Aorta (tissue), 5 donors: Measurements from ENCODE around the gene CA14. TPM values are rescaled to one million over a fixed set of nuclear protein-coding genes. Genes with fewer than 3 reads are reported as not detected.
"Not testable (repeated sequence)": the region's sequence is repeated elsewhere in the genome, so short reads cannot be mapped to it uniquely, and the experiment has no call there.

Source experiments
- ATAC-seq: fragments of 200-7000 bp; cut with Tn5 transposase; one replicate; pipeline ENCODE4 v1.9.1; 2022; ENCODE audit warnings: moderate library complexity; ENCODE audit not compliant: low FRiP score
- DNase-seq, 2 donors: peaks; one replicate each; pipeline ENCODE4 v3.0.0-alpha.2; 2020
- H3K27ac ChIP-seq, 2 donors: one replicate each; pipeline ENCODE4 v1.5.1; 2013; ENCODE audit warnings: low read length in 2 of 2, mild to moderate bottlenecking in 2 of 2, moderate library complexity in 2 of 2, control low read depth in 1 of 2, inconsistent platforms in 1 of 2, low read depth in 1 of 2
- H3K27me3 ChIP-seq, 2 donors: one replicate each; pipeline ENCODE4 v1.6.1; 2013; ENCODE audit warnings: control low read depth in 1 of 2, low read length in 1 of 2, mild to moderate bottlenecking in 1 of 2, moderate library complexity in 1 of 2; ENCODE audit not compliant: insufficient read depth in 2 of 2, control insufficient read depth in 1 of 2
- H3K36me3 ChIP-seq, 2 donors: one replicate each; pipeline ENCODE4 v1.6.1; 2013; ENCODE audit warnings: control low read depth in 1 of 2, low read length in 1 of 2, mild to moderate bottlenecking in 1 of 2; ENCODE audit not compliant: insufficient read depth in 2 of 2, control insufficient read depth in 1 of 2
- H3K4me1 ChIP-seq, 2 donors: one replicate each; pipeline ENCODE4 v1.6.1; 2013; ENCODE audit warnings: low read length in 2 of 2, control low read depth in 1 of 2, mild to moderate bottlenecking in 1 of 2, moderate library complexity in 1 of 2; ENCODE audit not compliant: insufficient read depth in 2 of 2, control insufficient read depth in 1 of 2
- H3K4me3 ChIP-seq, 2 donors: one replicate each; pipeline ENCODE4 v1.5.1; 2013; ENCODE audit warnings: low read length in 2 of 2, control low read depth in 1 of 2, mild to moderate bottlenecking in 1 of 2
- H3K9me3 ChIP-seq: one replicate; pipeline ENCODE4 v1.6.1; 2013; ENCODE audit warnings: mild to moderate bottlenecking, low read length; ENCODE audit not compliant: control insufficient read depth
- WGBS, 2 donors: extraction: QIAGEN DNeasy Blood & Tissue Kit; methylation state at CpG; one replicate each; pipeline ENCODE4 v1.1.7; 2013; 5-methylcytosine and 5-hydroxymethylcytosine counted together
- intact Hi-C, 2 donors: fragments of 100-400 bp; cut with DNase I; formaldehyde crosslinking; loops; one replicate each; pipeline versions ENCODE4 v1.14.2 to v1.15.0; 2022
- polyA plus RNA-seq, 2 donors: library from polyadenylated mRNA; stranded (reverse); fragments of 200-250 nt; gene quantifications; one replicate each; pipeline ENCODE4 v1.2.3, GENCODE V29; 2013
- total RNA-seq, 2 donors: library from RNA; stranded (reverse); fragmentation: NEBNext Ultra II Directional; extraction: Animal tissue kit (Norgen Biotek cat#: 25700); gene quantifications; one replicate each; pipeline ENCODE4 v1.2.1, GENCODE V29; 2021
- donor health status: healthy with polysubstance abuse.
- donor health status: Bipolar disorder and iron deficiency.
- donor health status: DM: no; HTN: no; CAD: no.
- donor health status: DM: no; HTN: no; CAD: no.
- donor health status: DM: yes; HTN: yes; CAD: no.

The CA14 gene
- total and polyA plus RNA-seq, 4 donors: not detected

DNA sequence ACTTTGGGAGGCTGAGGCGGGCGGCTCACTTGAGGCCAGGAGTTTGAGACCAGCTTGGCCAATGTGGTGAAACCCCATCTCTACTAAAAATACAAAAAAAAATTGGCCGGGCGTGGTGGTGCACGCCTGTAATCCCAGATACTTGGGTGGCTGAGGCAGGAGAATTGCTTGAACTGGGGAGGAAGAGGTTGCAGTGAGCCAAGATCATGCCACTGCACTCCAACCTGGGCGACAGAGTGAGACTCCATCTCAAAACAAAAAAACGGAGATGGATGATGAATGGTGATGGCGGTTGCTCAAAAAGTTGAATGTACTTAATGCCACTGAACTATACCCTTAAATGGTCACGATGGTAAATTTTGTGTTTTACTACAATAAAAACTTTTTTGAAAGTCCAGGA, 51.0 kb downstream of the CA14 start:
- H3K27me3 ChIP-seq, H3K36me3 ChIP-seq, H3K4me1 ChIP-seq, DNase-seq, H3K27ac ChIP-seq, intact Hi-C loops, ATAC-seq, H3K9me3 ChIP-seq, H3K4me3 ChIP-seq: not testable (repeated sequence)
- 87 to 91% methylated on average over 7 to 9 of the region's 9 CpGs for WGBS, 2 donors

DNA sequence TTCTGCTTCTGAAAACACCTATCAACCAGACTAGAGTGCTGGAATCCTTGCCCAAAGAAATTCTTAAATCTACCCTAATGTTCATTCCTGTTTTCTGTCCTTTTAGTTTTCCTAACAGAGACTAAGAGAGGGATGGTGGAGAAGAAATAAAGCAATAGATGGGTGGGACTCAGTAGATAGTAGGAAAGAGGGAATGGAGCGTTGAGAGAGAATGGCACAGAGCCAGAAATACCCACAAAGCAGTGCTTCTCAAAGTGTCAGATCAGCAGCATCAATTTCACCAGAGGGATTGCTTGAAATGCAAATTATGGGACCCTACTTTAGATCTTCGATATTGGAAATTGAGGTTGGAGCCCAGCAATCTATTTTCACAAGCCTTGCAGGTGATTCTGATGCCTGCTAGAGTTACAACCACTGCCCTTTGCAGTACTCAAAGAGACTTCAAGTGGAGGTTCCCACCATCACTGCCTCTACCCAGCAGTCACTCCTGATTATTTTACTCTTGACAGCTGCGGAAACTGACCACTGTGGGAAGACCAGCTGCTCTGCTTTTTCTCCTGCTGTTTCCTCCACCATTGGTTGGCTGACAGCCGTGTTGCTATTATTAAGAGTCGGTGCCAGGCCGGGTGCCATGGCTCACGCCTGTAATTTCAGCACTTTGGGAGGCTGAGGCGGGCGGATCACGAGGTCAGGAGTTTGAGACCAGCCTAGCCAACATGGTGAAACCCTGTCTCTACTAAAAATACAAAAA, 52.4 kb downstream of the CA14 start:
- Histone ChIP-seq H3K4me1 (no peaks in the 10 kb centered on the region), H3K4me3 (no peak overlapping the region), H3K27me3 (no peaks in the 10 kb centered on the region), H3K36me3 (peaks cover 0 to 5% of the 10 kb centered on the region in 2 donors), H3K27ac (no peak overlapping the region), H3K9me3 (no peaks in the 10 kb centered on the region)
- no peak for ATAC-seq
- intact Hi-C loops: no loop called here
- 54 to 57% methylated on average over 10 of the region's 10 CpGs for WGBS, 2 donors
- peak in 1 of 2 donors; percentile 17 for DNase-seq

DNA sequence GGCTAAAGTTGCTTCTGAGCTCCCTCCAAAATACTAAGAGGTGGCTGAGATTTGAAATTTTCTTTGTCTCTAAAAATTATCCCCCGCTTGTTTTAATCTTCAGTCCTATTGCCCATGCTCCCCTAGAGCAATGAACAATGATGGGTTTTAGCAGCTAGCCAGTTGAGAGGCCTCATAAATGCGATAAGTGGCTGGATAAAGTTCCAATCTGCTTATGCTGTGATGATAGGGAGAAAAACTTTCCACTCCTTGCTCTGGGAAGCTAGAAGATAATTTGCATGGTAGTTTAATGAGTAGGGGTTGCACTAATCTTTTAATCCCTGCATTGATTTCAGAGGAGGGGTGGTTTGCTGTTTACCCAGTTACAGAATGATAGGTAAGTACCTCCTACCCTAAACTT, 54.2 kb downstream of the CA14 start:
- 82 to 93% methylated on average over 2 of the region's 2 CpGs for WGBS, 2 donors
- no peak for DNase-seq
- Histone ChIP-seq H3K27me3 (no peaks in the 10 kb centered on the region), H3K36me3 (peaks cover 0 to 5% of the 10 kb centered on the region in 2 donors), H3K27ac (no peak overlapping the region), H3K4me3 (no peak overlapping the region), H3K9me3 (no peaks in the 10 kb centered on the region), H3K4me1 (no peaks in the 10 kb centered on the region)
- intact Hi-C loops: no loop called here
- no peak for ATAC-seq

Other genes with a start within 250 kb of the CA14 start
- 10 to 100 TPM; 36.0 to 41.2 TPM for gene OTUD7B, start 247.0 kb upstream of the CA14 start, total RNA-seq
- gene OTUD7B, start 247.0 kb upstream of the CA14 start, polyA plus RNA-seq: 1 to 10 TPM; 6.3 to 6.9 TPM
- 10 to 100 TPM; 52.6 to 58.2 TPM for gene VPS45, start 190.0 kb upstream of the CA14 start, total RNA-seq
- gene VPS45, start 190.0 kb upstream of the CA14 start, polyA plus RNA-seq: 10 to 100 TPM; 19.7 to 39.7 TPM
- gene PLEKHO1, start 107.9 kb upstream of the CA14 start, total RNA-seq: 100 to 1,000 TPM in 1 of 2 donors, 10 to 100 TPM in 1; 90.6 to 146 TPM
- 100 to 1,000 TPM in 1 of 2 donors, 10 to 100 TPM in 1; 56.6 to 146 TPM for gene PLEKHO1, start 107.9 kb upstream of the CA14 start, polyA plus RNA-seq
- 10 to 100 TPM; 32.9 to 37.1 TPM for gene ANP32E, start 21.7 kb upstream of the CA14 start, total RNA-seq
- gene ANP32E, start 21.7 kb upstream of the CA14 start, polyA plus RNA-seq: 10 to 100 TPM; 24.6 to 44.8 TPM
- 10 to 100 TPM; 69.9 to 82.9 TPM for gene APH1A, start 11.2 kb downstream of the CA14 start, total RNA-seq
- 10 to 100 TPM; 67.8 to 75.8 TPM for gene APH1A, start 11.2 kb downstream of the CA14 start, polyA plus RNA-seq
- gene C1orf54, start 15.0 kb downstream of the CA14 start, total RNA-seq: 10 to 100 TPM; 33.0 to 34.9 TPM
- 100 to 1,000 TPM; 102 to 278 TPM for gene C1orf54, start 15.0 kb downstream of the CA14 start, polyA plus RNA-seq
- 1 to 10 TPM; 3.0 to 6.6 TPM for gene CIART, start 24.8 kb downstream of the CA14 start, total RNA-seq
- 10 to 100 TPM in 1 of 2 donors, 1 to 10 TPM in 1; 5.3 to 18.0 TPM for gene CIART, start 24.8 kb downstream of the CA14 start, polyA plus RNA-seq
- 10 to 100 TPM; 39.6 to 44.9 TPM for gene MRPS21, start 36.1 kb downstream of the CA14 start, total RNA-seq
- 10 to 100 TPM; 91.9 to 98.9 TPM for gene MRPS21, start 36.1 kb downstream of the CA14 start, polyA plus RNA-seq
- gene PRPF3, start 63.8 kb downstream of the CA14 start, total RNA-seq: 10 to 100 TPM; 52.2 to 83.3 TPM
- gene PRPF3, start 63.8 kb downstream of the CA14 start, polyA plus RNA-seq: 10 to 100 TPM; 19.3 to 79.0 TPM
- gene RPRD2, start 106.4 kb downstream of the CA14 start, total RNA-seq: 10 to 100 TPM; 27.2 to 30.9 TPM
- 10 to 100 TPM in 1 of 2 donors, 1 to 10 TPM in 1; 4.5 to 11.0 TPM for gene RPRD2, start 106.4 kb downstream of the CA14 start, polyA plus RNA-seq
- 10 to 100 TPM; 10.6 to 16.9 TPM for gene TARS2, start 229.6 kb downstream of the CA14 start, total RNA-seq
- 10 to 100 TPM in 1 of 2 donors, 1 to 10 TPM in 1; 8.4 to 18.6 TPM for gene TARS2, start 229.6 kb downstream of the CA14 start, polyA plus RNA-seq